RWPE1 (cell line): ENCODE data around the gene BCAS1.
A peak's percentile ranks its signal among the peaks of the same experiment; 100 is the strongest.
"Not testable (repeated sequence)": the region's sequence is repeated elsewhere in the genome, so short reads cannot be mapped to it uniquely, and the experiment has no call there.

ENCODE experiments used
- CTCF ChIA-PET: fragments of 350-600 bp; sonication (Branson Sonifier 250); formaldehyde crosslinking; extraction: SDS; loops from one replicate; lab custom pipeline; 2021; lab: Yijun Ruan, JAX
- POLR2A ChIA-PET: fragments of 400-600 bp; formaldehyde crosslinking; extraction: SDS; loops from one replicate; lab custom pipeline; 2020; ENCODE audit warnings: antibody characterized with exemption; ENCODE audit not compliant: low non-redundant PET; lab: Yijun Ruan, JAX
- DNase-seq: peaks from one replicate; pipeline ENCODE4 v3.0.0; 2012; ENCODE audit warnings: low spot score
- H3K27ac ChIP-seq: fragments of 450-650 bp; 2 replicates; pipeline ENCODE4 v1.5.1; 2017
- CTCF ChIP-seq: fragments of 450-650 bp; conservative IDR thresholded peaks from 2 replicates; pipeline ENCODE4 v1.5.1; 2017; ENCODE audit warnings: low read depth, mild to moderate bottlenecking

BCAS1 gene

GRCh38 chr20:53934421-53935343 lies 135.7 kb downstream of the BCAS1 start:
- POLR2A ChIA-PET: interaction anchor here (0.7 kb wide), 1 partner anchor 40 kb away, joined by 6 read pairs; no protein-coding TSS in a partner anchor
- CTCF ChIA-PET: interaction anchor here (0.6 to 0.7 kb wide), 3 partner anchors 24 to 241 kb away, joined by 3 to 4 read pairs (median 4); no protein-coding TSS in a partner anchor
- peak; percentile 74 for DNase-seq
- H3K27ac ChIP-seq: no peak overlapping the region
- no peak for TF ChIP-seq CTCF

GRCh38 chr20:53933232-53933846 lies 137.1 kb downstream of the BCAS1 start:
- DNase-seq: no peak
- no peak overlapping the region for H3K27ac ChIP-seq
- no peak for TF ChIP-seq CTCF
- CTCF ChIA-PET: interaction anchor here (0.6 to 0.8 kb wide), 4 partner anchors 61 to 354 kb away, joined by 3 to 6 read pairs (median 3); no protein-coding TSS in a partner anchor
- POLR2A ChIA-PET: no interaction called here

- POLR2A ChIA-PET, H3K27ac ChIP-seq, DNase-seq: not testable (repeated sequence)
- CTCF ChIA-PET: interaction anchor here (0.6 to 0.7 kb wide), 3 partner anchors 60 to 276 kb away, joined by 3 to 6 read pairs (median 4); no protein-coding TSS in a partner anchor
Observed at GRCh38 chr20:53932655-53933192, 137.7 kb downstream of the BCAS1 start.

GRCh38 chr20:53931597-53931996 lies 138.8 kb downstream of the BCAS1 start:
- no peak for DNase-seq
- ChIA-PET CTCF (interaction anchor here (0.7 to 1.6 kb wide), 3 partner anchors 8 to 309 kb away, joined by 3 to 9 read pairs (median 6); no protein-coding TSS in a partner anchor), POLR2A (no interaction called here)
- no peak for TF ChIP-seq CTCF
- H3K27ac ChIP-seq: no peak overlapping the region

- POLR2A ChIA-PET: no interaction called here
- no peak overlapping the region for H3K27ac ChIP-seq
- DNase-seq: peak; percentile 63
- no peak for TF ChIP-seq CTCF
- CTCF ChIA-PET: interaction anchor here (0.7 to 1.6 kb wide), 4 partner anchors 9 to 343 kb away, joined by 3 to 9 read pairs (median 4); no protein-coding TSS in a partner anchor
Observed at GRCh38 chr20:53930651-53931504, 139.5 kb downstream of the BCAS1 start.

- TF ChIP-seq CTCF: no peak
- no peak for DNase-seq
- CTCF ChIA-PET: interaction anchor here (0.6 to 1.6 kb wide), 2 partner anchors 10 to 235 kb away, joined by 3 to 9 read pairs; no protein-coding TSS in a partner anchor
- POLR2A ChIA-PET: no interaction called here
- no peak overlapping the region for H3K27ac ChIP-seq
Observed at GRCh38 chr20:53929974-53930650, 140.3 kb downstream of the BCAS1 start.
